HG02938 (cell line): Measurements from ENCODE around the gene KCNQ4.

ENCODE experiments used
- ATAC-seq: cut with Tn5 transposase; IDR thresholded peaks from one replicate; pipeline ENCODE4 v1.9.1; 2021; ENCODE audit warnings: mild to moderate bottlenecking, moderate library complexity; ENCODE audit not compliant: unreplicated experiment

Gene KCNQ4

GRCh38 chr1:40754201-40754600 lies 29.4 kb upstream of the KCNQ4 start:
- ATAC-seq, result no peak

GRCh38 chr1:40755067-40755466 lies 28.5 kb upstream of the KCNQ4 start:
- no peak for ATAC-seq

DNA sequence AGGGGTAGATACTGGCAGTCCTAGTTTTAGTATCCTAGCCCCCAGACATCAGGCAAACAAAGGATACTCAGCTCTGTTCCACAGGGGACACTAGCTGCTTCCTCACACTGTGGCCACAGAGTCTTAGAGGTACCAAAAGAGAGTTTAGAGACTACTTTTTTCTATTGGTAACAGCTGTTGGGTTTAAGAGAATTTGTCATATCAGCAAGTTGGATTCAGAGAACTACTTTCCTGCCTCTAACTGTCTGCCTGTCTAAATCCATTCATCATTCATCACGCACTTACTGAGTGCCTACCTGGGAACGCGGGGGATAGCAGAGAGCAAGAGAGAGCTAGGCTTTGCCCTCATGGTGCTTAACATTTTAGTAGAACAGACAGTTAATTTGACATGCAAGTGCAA lies 27.1 kb upstream of the KCNQ4 start:
- no peak for ATAC-seq

- ATAC-seq, result no peak
These were observed 26.5 kb upstream of the KCNQ4 start for GRCh38 chr1:40757084-40757483.

GRCh38 chr1:40758004-40758403 lies 25.6 kb upstream of the KCNQ4 start:
- no peak for ATAC-seq

DNA sequence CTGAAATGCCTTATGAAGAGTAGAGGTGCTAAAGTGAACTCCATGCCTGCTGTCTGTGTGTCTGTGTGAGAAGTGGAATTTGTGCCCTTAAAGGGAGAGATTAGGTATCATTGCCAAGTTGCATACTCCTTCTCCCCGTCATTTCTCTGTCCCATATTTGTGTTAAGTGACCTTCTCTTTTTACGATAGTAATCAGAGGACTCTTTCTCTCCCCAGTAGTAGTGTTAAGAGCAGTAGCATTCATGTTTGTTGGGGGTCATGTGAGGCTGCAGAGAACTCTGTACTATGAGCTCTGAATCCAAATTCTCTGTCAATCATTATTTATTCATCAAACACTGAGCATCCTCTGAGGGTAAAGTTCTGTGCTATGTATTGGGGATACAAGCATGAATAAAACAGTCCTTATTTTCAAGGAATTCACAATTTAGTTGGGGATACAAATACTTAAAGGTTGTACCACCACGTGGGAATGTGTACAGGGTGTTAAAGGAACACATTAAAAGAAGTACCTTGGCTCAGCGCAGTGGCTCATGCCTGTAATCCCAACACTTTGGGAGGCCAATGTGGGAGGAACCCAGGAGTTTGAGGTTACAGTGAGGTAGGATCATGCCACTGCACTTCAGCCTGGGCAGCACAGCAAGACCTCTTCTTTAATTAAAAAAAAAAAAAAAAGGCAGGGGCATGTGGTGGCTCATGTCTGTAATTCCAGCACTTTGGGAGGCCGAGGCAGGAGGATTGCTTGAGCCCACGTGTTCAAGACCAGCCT lies 24.8 kb upstream of the KCNQ4 start:
- ATAC-seq, result no peak

DNA sequence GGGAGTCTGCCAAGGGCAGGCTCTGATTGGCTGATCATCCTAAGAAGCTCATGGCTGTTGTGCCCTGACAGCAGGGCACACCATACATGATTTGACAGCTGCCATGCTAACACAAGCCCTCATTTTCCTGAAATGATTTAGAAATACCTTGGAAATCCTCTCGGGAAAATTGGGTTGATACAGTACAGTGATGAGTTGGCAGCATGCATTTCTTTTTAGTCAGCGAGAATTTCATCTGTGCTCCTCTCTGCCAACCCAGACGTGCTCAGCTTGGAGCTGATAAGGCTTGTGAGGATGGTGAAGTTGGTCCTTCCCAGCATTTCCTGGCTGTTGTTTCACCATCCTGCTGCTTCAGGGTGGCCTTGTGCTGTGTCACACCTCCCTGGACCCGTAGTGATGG lies 22.6 kb upstream of the KCNQ4 start:
- ATAC-seq, result no peak

DNA sequence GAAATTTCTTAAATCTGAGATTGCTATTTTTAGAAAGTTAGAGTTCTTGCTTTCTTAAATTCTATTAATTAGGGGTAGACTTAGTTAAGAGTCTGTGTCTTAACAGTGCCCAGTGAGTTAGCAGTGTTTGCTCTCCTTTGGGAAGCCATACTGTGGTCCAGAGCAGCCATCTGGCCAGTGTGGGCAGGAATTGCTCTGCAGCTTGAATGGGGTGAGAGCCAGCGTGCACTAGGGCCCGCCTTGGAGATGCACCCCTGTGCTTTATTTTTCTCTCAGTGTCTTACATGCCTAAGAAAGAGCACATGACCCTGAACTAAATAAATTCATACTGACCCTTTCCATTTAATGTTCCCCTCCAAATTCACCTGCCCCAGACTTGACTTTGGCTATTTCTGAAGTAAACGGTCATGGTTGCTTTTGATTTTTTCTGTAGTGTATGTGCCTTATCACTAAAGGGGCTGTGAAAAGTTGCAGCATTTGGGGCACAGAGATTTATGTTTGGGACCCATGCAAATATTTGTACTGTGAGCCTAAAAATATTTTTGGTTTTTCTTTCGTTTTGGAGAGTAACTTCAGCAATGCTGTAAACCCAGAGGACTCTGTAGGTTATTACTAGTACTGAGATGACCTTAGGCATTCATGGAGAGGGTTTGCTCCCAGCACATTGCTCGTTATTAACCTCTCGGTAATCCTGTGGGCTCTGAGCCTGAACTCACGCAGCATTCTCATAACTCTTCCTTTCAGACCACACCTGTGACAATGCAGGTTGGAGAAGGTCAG lies 21.3 kb upstream of the KCNQ4 start:
- no peak for ATAC-seq

DNA sequence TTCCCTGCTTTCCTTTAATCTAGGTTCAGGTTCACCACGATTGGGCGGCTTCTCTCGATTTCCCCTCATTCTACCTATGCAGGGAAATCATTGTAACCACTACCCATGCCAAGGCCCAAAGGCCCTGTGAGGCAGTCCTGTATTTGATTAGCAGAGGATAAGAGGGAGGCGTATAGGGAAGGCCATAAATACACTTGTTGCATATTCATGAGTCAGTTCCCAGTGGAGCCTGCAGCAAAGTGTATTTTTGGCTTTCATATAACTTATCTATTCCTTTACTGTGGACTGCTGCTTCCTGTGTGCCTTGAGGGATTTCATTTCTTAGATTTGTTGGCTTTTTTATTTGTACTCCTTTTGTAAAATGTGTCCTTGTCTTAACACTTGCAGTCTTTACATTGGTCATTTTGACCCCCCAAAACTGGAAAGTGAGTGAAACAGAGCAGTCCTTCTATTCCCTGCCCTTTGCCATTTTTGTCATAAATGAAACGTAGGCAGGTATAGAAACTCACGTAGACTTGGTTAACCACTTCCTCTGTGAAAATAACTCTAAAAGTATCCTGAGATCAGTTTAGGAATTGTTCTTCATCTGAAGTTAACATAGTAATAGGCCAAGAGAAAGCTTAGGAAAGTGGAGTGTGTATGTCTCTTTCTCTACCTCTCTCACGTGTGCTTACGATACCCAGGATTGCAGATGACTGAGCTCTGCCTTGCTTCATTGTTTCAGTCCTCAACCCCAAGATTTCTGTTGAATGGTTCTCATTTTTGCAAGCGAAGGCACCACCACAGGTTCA lies 19.6 kb upstream of the KCNQ4 start:
- ATAC-seq, result no peak

- no peak for ATAC-seq
These were observed 18.6 kb upstream of the KCNQ4 start for GRCh38 chr1:40764981-40765380.

GRCh38 chr1:40766017-40766416 lies 17.6 kb upstream of the KCNQ4 start:
- no peak for ATAC-seq

GRCh38 chr1:40766560-40766959 lies 17.0 kb upstream of the KCNQ4 start:
- ATAC-seq, result no peak

GRCh38 chr1:40768146-40768990 lies 15.2 kb upstream of the KCNQ4 start:
- ATAC-seq, result no peak

GRCh38 chr1:40769815-40770214 lies 13.8 kb upstream of the KCNQ4 start:
- no peak for ATAC-seq

DNA sequence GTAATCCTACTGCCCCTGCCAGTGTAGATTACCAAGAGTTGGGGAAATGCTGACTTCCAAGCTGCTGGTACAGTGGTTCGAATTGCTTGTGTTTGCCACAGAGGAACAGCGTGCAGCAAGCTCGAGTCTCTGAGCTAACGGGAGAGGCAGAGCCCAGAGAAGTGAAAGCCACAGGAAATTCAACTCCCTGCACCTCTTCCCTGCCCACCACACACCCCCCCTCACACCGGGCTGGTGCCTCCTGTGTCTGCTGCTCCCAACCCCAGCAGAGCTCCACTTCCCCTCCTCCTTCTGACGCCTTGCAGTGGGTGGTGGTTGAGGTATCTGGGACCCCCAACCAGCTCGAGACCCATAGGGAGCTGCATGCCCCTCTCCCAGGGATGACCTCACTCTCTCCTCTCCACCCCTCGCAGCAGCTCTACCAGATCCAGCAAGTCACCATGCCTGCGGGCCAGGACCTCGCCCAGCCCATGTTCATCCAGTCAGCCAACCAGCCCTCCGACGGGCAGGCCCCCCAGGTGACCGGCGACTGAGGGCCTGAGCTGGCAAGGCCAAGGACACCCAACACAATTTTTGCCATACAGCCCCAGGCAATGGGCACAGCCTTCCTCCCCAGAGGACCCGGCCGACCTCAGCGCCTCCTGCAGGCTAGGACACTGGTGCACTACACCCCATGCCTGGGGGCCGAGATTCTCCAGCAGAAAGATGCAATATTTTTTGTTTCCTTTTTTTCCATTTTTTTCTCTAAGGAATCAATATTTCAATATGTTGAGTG lies 13.1 kb upstream of the KCNQ4 start:
- no peak for ATAC-seq

- no peak for ATAC-seq
These were observed 11.2 kb upstream of the KCNQ4 start for GRCh38 chr1:40772146-40772955.

GRCh38 chr1:40773748-40774265 lies 9.8 kb upstream of the KCNQ4 start:
- ATAC-seq, result no peak

- no peak for ATAC-seq
These were observed 9.2 kb upstream of the KCNQ4 start for GRCh38 chr1:40774266-40774998.
